H1 (cell line): ENCODE measurements around the gene MEIOB. TPM values are rescaled to one million over a fixed set of nuclear protein-coding genes. Genes with fewer than 3 reads are reported as not detected.

Experiments
- TAF7 ChIP-seq: optimal IDR thresholded peaks from 2 replicates; pipeline ENCODE3; 2011; ENCODE audit warnings: low read depth, mild to moderate bottlenecking, inconsistent platforms, low read length, moderate library complexity, borderline replicate concordance
- polyA plus RNA-seq, 7 experiments: library from polyadenylated mRNA; depleted of rRNA in 3 of 7; stranded (reverse) in 5 of 7; unstranded in 2 of 7; fragments of >200 nt in 5 of 7; fragments of 200-250 nt in 2 of 7; gene quantifications; 1 replicate in 5 of 7; 2 replicates in 1 of 7; 4 replicates in 1 of 7; pipeline versions ENCODE4 v1.2.1 to v1.2.3, GENCODE V29; 2011 to 2013; ENCODE audit warnings: missing spikeins in 2 of 7, mixed read lengths in 2 of 7
- total RNA-seq: library from RNA; stranded (reverse); fragmentation: NEBNext Ultra II Directional; extraction: Animal tissue kit (Norgen Biotek cat#: 25700); gene quantifications from 2 replicates; pipeline ENCODE4 v1.2.1, GENCODE V29; 2021
- TF ChIP-seq, protein P1 (sequence below), 3 experiments: IDR thresholded peaks; 1 replicate in 2 of 3; 2 replicates in 1 of 3; pipeline versions ENCODE4 v1.5.1 to v1.6.1; 2011; ENCODE audit warnings: low read length in 3 of 3, mild to moderate bottlenecking in 3 of 3, inconsistent platforms in 2 of 3, low read depth in 1 of 3, moderate library complexity in 1 of 3; ENCODE audit not compliant: insufficient read depth in 1 of 3; ENCODE audit errors: control extremely low read depth in 1 of 3

Gene MEIOB
- total and polyA plus RNA-seq, 2 of the 8 experiments (the other 6 are each of a cell fraction or from before 2014, with no cell fraction given), result 0.63 to 1.1 TPM

DNA sequence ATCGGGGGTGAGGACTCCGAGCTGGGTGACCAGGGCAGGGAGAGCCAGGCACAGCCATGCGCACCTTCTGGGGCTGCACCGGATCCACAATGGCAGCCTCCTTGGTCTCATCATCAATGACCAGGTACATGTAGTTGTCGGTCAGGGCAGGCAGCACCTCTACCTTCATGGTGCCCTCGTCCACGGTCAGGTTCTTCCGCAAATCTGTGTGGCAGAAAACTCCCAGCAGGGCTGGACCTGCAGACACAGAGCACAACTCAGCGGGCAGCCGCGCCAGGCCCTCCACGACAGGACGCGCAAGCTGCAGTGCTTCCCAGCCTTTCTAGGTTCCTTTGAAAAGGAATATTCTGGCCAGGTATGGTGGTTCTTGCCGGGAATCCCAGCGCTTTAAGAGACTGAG lies 49.2 kb downstream of the MEIOB start (continued):
- TF ChIP-seq, protein P1, sequence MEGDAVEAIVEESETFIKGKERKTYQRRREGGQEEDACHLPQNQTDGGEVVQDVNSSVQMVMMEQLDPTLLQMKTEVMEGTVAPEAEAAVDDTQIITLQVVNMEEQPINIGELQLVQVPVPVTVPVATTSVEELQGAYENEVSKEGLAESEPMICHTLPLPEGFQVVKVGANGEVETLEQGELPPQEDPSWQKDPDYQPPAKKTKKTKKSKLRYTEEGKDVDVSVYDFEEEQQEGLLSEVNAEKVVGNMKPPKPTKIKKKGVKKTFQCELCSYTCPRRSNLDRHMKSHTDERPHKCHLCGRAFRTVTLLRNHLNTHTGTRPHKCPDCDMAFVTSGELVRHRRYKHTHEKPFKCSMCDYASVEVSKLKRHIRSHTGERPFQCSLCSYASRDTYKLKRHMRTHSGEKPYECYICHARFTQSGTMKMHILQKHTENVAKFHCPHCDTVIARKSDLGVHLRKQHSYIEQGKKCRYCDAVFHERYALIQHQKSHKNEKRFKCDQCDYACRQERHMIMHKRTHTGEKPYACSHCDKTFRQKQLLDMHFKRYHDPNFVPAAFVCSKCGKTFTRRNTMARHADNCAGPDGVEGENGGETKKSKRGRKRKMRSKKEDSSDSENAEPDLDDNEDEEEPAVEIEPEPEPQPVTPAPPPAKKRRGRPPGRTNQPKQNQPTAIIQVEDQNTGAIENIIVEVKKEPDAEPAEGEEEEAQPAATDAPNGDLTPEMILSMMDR (IDR thresholded peaks at IDR 0.05; ENCODE audit: control extremely low read depth in 1 of 3, insufficient read depth in 1 of 3, low read depth in 1 of 3, low read length in 3 of 3), result no peak
- no peak for TF ChIP-seq TAF7
